ENCODE data around the gene DNASE1L1.

DNASE1L1 gene

GRCh38 chrX:154352466-154352865 is 56.6 kb downstream of the DNASE1L1 start:
- Histone ChIP-seq H3K9ac (ENCODE audit: low read depth, low read length, poor library complexity, severe bottlenecking) (no peak overlapping the region), H3K4me1 (ENCODE audit: insufficient read depth, low read length, poor library complexity, severe bottlenecking) (peaks cover 2% of the 10 kb centered on the region)
- no peak for TF ChIP-seq EZH2phosphoT487 (IDR thresholded peaks at IDR 0.05; ENCODE audit: borderline replicate concordance)
- TF ChIP-seq CTCF (conservative IDR thresholded peaks at IDR 0.05; ENCODE audit: low read length), result no peak

GRCh38 chrX:154352012-154352401 is 57.0 kb downstream of the DNASE1L1 start:
- H3K36me3 ChIP-seq (ENCODE audit: insufficient read depth, low read length), result peaks cover 72% of the 10 kb centered on the region; the same call in 1 of the 2 replicates
- H4K20me1 ChIP-seq (ENCODE audit: insufficient read depth, low read length, poor library complexity, severe bottlenecking), result no peaks in the 10 kb centered on the region

More at GRCh38 chrX:154352466-154352865, 56.6 kb downstream of the DNASE1L1 start:
- Histone ChIP-seq H3K4me3 (ENCODE audit: low read length, poor library complexity, severe bottlenecking) (no peak overlapping the region), H3K27me3 (ENCODE audit: insufficient read depth, low read length, poor library complexity, severe bottlenecking) (no peaks in the 10 kb centered on the region), H3F3A (ENCODE audit: low read depth) (no peaks in the 10 kb centered on the region), H3K36me3 (ENCODE audit: insufficient read depth, low read length) (peaks cover 76% of the 10 kb centered on the region; the same call in 1 of the 2 replicates), H3K9me3 (ENCODE audit: insufficient read depth, low read depth, low read length) (no peaks in the 10 kb centered on the region), H3K9me2 (replicated peaks; ENCODE audit: low read depth, low read length) (no peaks in the 10 kb centered on the region), H3K79me2 (ENCODE audit: insufficient read depth, low read length) (no peaks in the 10 kb centered on the region), H2AFZ (ENCODE audit: low read length) (no peak overlapping the region), H3K4me2 (ENCODE audit: low read depth, low read length, poor library complexity, severe bottlenecking) (no peak overlapping the region), H4K20me1 (ENCODE audit: insufficient read depth, low read length, poor library complexity, severe bottlenecking) (no peaks in the 10 kb centered on the region)

More at GRCh38 chrX:154352012-154352401, 57.0 kb downstream of the DNASE1L1 start:
- Histone ChIP-seq H3K9me2 (replicated peaks; ENCODE audit: low read depth, low read length) (no peaks in the 10 kb centered on the region), H3K4me2 (ENCODE audit: low read depth, low read length, poor library complexity, severe bottlenecking) (no peak overlapping the region), H3K9me3 (ENCODE audit: insufficient read depth, low read depth, low read length) (no peaks in the 10 kb centered on the region), H3K27me3 (ENCODE audit: insufficient read depth, low read length, poor library complexity, severe bottlenecking) (no peaks in the 10 kb centered on the region), H3K79me2 (ENCODE audit: insufficient read depth, low read length) (no peaks in the 10 kb centered on the region), H3F3A (ENCODE audit: low read depth) (no peaks in the 10 kb centered on the region), H3K4me1 (ENCODE audit: insufficient read depth, low read length, poor library complexity, severe bottlenecking) (peaks cover 7% of the 10 kb centered on the region), H3K9ac (ENCODE audit: low read depth, low read length, poor library complexity, severe bottlenecking) (no peak overlapping the region), H3K4me3 (ENCODE audit: low read length, poor library complexity, severe bottlenecking) (no peak overlapping the region), H2AFZ (ENCODE audit: low read length) (no peak overlapping the region)
- TF ChIP-seq EZH2phosphoT487 (IDR thresholded peaks at IDR 0.05; ENCODE audit: borderline replicate concordance), result no peak
- TF ChIP-seq CTCF (conservative IDR thresholded peaks at IDR 0.05; ENCODE audit: low read length), result no peak
